Measurements from ENCODE around the gene TMEM54.
A peak's percentile ranks its signal among the peaks of the same experiment; 100 is the strongest.

The TMEM54 gene

GRCh38 chr1:32878183-32878582 is 23.0 kb downstream of the TMEM54 start:
- DNase-seq = no peak

- DNase-seq = no peak
These were observed 23.7 kb downstream of the TMEM54 start for GRCh38 chr1:32877211-32878110.

- DNase-seq = peak; percentile 69
These were observed 24.6 kb downstream of the TMEM54 start for GRCh38 chr1:32876341-32877210.

- no peak for DNase-seq
These were observed 26.1 kb downstream of the TMEM54 start for GRCh38 chr1:32874860-32875752.

GRCh38 chr1:32873484-32873883 is 27.7 kb downstream of the TMEM54 start:
- DNase-seq = no peak

GRCh38 chr1:32872192-32872460 is 29.1 kb downstream of the TMEM54 start:
- no peak for DNase-seq

- no peak for DNase-seq
These were observed 29.6 kb downstream of the TMEM54 start for GRCh38 chr1:32871364-32872191.

- DNase-seq = no peak
These were observed 30.4 kb downstream of the TMEM54 start, which contains the start of gene FNDC5 for GRCh38 chr1:32870615-32871363. Gene FNDC5 (minus strand): TSS chr1:32870912.

- no peak for DNase-seq
These were observed 31.1 kb downstream of the TMEM54 start for GRCh38 chr1:32869923-32870614.

GRCh38 chr1:32868806-32869455 is 32.3 kb downstream of the TMEM54 start:
- no peak for DNase-seq

- DNase-seq = no peak
These were observed 33.1 kb downstream of the TMEM54 start for GRCh38 chr1:32868085-32868484.

GRCh38 chr1:32867671-32868070 is 33.5 kb downstream of the TMEM54 start:
- no peak for DNase-seq

- DNase-seq = no peak
These were observed 34.0 kb downstream of the TMEM54 start for GRCh38 chr1:32867151-32867550.

- DNase-seq = no peak
These were observed 35.4 kb downstream of the TMEM54 start for GRCh38 chr1:32865639-32866405.

- DNase-seq = no peak
These were observed 36.7 kb downstream of the TMEM54 start for GRCh38 chr1:32864375-32865019.

- no peak for DNase-seq
These were observed 37.3 kb downstream of the TMEM54 start for GRCh38 chr1:32863881-32864245.

GRCh38 chr1:32863218-32863880 is 37.8 kb downstream of the TMEM54 start:
- DNase-seq = no peak

All from OCI-M1 (cell line).